Inferior parietal cortex (tissue), 1 donor: Measurements from ENCODE around the gene SHC2.
"Not testable (repeated sequence)": the region's sequence is repeated elsewhere in the genome, so short reads cannot be mapped to it uniquely, and the experiment has no call there.

Source experiments
- DNase-seq: peaks from one replicate; pipeline ENCODE4 v3.0.0-alpha.2; 2016; ENCODE audit errors: extremely low spot score

Gene SHC2

GRCh38 chr19:493391-494170 is 32.7 kb upstream of the SHC2 start:
- no peak for DNase-seq

DNA sequence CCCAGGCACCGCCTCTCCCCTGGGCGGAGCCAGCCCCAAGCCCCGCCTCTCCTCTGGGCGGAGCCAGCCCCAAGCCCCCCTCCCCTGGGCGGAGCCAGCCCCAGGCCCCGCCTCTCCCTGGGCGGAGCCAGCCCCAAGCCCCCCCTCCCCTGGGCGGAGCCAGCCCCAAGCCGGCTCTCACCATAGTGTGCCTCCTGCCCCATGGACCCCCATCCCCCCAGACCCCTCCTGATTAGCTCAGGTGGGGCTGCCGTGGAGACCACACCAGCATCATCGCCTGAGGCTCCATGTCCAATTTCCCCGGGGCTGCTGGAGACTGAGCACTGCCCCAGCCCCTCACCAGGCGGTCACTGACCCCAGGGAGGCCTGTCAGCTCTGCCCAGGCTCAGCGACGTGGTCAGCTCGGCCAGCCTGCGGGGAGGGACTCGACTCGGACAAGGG is 31.3 kb upstream of the SHC2 start:
- no peak for DNase-seq

- DNase-seq = no peak
These were observed 30.4 kb upstream of the SHC2 start for GRCh38 chr19:491146-491741.

DNA sequence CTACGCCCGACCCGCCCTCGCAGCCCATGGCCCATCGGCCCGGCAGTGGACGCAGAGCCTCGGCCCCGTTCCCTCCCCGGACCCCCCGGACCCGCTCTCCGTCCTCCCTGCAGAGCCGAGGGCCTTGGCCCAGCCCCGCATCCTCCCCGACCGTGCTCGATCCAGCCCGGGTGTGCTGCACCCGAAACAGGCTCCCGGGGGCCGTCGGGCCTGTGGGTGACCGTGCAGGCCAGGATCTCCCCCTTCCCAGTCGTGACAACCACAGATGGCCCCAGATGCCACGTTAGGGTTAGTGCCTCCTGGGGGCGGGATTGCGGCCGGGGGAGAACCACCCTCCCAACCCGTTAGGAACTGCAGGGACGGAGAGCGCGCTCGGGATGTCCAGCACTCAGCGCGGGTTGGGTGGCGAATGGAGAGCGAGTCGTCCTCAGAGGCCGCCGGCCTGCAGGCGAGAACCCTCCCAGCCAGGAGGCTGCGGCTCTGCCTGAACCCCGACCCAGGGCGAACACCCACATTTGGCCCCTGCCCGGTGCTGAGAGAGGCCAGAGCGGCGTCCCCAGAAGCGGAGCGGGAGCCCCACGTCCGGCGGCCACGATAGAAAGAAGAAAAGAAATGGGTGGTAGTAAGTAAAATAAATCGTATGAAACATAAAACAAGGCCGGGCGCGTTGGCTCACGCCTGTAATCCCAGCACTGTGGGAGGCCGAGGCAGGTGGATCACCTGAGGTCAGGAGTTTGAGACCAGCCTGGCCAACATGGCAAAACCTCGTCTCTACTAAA is 28.8 kb upstream of the SHC2 start:
- no peak for DNase-seq

GRCh38 chr19:488505-489417 is 27.9 kb upstream of the SHC2 start:
- DNase-seq = peak; percentile 85

- peak; percentile 68 for DNase-seq
These were observed 24.9 kb upstream of the SHC2 start for GRCh38 chr19:485583-486236.

DNA sequence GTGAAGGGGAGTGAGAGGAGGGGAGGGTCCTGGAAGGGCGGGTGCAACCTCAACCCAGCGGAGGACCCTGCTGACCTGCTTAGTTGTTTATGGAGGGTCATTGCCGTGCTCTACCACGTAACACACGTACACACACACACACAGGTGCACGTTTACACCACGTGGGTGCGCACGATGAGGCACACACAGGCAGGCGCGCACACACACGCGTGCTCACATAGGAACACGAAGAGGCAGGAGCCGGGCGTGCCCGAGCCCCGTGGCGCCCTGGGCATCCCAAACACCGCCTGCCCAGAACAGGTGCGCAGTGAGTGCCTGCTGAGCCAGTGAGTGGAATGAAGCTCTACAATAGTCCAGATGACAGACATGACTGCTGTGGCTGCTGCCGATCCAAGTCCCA is 24.2 kb upstream of the SHC2 start:
- no peak for DNase-seq

GRCh38 chr19:484494-484893 is 23.7 kb upstream of the SHC2 start:
- DNase-seq = no peak

- DNase-seq = no peak
These were observed 22.7 kb upstream of the SHC2 start for GRCh38 chr19:483332-484072.

DNA sequence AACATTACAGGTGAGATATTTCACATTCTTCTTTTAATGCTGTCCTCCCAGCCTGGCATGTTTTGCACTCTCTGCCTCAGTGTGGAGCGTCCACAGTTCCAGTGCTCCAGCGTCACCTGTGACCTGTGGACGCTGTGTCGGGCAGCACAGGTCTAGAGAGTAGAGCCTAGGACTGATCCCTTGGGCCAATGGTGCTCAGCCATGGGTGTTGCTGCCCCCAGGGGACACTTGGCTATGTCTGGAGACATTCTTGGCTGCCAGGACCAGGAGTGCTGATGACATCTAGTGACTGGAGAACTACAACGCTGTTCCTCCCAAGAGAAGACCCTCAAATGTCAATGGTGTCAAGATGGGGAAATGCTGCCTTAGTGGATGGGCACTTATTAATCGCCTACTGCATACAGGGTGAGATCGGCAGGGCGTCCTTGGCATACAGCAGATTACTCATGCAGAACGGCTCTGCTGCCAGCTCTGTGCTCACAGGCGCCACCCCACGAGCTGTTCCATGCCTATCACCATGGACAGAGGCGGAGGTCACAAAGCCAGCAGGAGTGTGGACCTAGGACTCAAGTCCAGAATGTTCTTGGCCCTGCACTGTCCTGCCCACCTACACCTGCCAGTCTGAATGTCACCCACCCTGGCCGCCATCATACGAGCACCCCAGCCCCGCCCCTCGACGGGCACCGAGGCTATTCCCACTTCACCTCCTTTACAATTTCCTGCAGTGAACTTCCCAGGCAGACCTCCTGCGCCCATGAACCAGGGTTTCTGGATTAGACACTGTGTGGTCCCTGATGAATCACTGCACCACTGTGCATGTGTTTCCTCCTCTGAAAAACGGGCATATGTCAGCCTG is 21.6 kb upstream of the SHC2 start:
- no peak for DNase-seq

DNA sequence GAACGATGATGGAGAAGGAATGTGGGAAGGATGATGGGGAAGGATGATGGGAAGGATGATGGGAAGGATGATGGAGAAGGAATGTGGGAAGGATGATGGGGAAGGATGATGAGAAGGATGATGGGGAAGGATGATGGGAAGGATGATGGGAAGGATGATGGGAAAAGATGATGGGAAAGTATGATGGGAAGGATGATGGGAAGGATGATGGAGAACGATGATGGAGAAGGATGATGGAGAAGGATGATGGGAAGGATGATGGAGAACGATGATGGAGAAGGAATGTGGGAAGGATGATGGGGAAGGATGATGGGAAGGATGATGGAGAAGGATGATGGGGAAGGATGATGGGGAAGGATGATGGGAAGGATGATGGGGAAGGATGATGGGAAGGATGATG is 20.3 kb upstream of the SHC2 start:
- DNase-seq = not testable (repeated sequence)

GRCh38 chr19:480016-480855 is 19.4 kb upstream of the SHC2 start:
- DNase-seq = peak; percentile 76

- DNase-seq = no peak
These were observed 18.1 kb upstream of the SHC2 start for GRCh38 chr19:478976-479375.

DNA sequence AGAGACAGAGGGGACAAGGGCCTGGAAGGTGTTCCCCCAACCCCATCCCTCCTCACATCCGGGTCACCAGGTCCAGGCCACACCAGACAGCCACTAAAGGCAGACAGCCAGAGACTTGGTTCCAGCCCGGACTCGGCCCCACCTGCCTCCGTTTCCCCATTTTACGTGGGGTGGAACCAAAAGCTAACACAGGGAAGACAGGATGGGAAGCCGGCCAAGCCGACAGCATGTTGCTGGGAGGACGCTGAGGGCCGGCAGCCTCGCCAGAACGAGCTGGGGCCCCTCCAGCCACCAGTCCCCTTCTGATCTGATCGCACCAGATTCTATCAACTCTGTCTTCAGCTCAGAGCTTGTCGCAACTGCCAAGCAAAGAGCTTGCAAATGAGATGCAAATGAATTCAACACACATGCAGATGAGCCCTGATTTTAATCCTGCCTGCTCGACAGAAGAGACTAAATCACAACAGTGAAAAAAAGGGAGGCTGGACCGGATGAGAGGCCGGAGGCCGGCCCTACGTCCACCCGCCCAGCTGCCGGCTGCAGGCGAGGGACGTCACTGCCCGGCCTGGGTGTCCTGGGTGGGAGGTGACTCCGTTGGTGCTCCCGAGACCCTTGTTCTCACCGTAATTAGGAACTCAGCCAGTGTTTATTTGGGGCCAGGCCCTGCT is 17.5 kb upstream of the SHC2 start:
- DNase-seq = peak; percentile 20

GRCh38 chr19:475360-475759 is 14.5 kb upstream of the SHC2 start:
- no peak for DNase-seq

- DNase-seq = no peak
These were observed 13.6 kb upstream of the SHC2 start for GRCh38 chr19:474126-475078.
